Activated CD4-positive, alpha-beta memory T cell treated with anti-CD3 and anti-CD28 coated beads for 36 hours (primary cell): ENCODE results near the gene AHNAK2. TPM values are rescaled to one million over a fixed set of nuclear protein-coding genes. Genes with fewer than 3 reads are reported as not detected.
"Not testable (repeated sequence)": the region's sequence is repeated elsewhere in the genome, so short reads cannot be mapped to it uniquely, and the experiment has no call there.

Experiments
- CTCF ChIA-PET: fragments of 350-600 bp; sonication (Branson Sonifier 250); formaldehyde crosslinking; loops from one replicate; lab custom pipeline; 2021; ENCODE audit warnings: antibody characterized with exemption, inconsistent platforms; lab: Charles Lee
- POLR2A ChIA-PET: fragments of 350-600 bp; sonication (Branson Sonifier 250); formaldehyde crosslinking; loops from one replicate; lab custom pipeline; 2021; ENCODE audit warnings: antibody characterized with exemption; lab: Charles Lee
- DNase-seq: peaks from one replicate; pipeline ENCODE4 v3.0.0-alpha.2; 2020
- H3K27ac Mint-ChIP-seq: one replicate; pipeline ENCODE4 v1.8.0; 2021; ENCODE audit warnings: mixed read lengths
- H3K27me3 Mint-ChIP-seq: one replicate; pipeline ENCODE4 v1.8.0; 2021; ENCODE audit warnings: mixed read lengths
- H3K36me3 Mint-ChIP-seq: one replicate; pipeline ENCODE4 v1.8.0; 2021; ENCODE audit warnings: mixed read lengths
- H3K4me1 Mint-ChIP-seq: one replicate; pipeline ENCODE4 v1.8.0; 2021; ENCODE audit warnings: low read depth, mixed read lengths
- H3K4me3 Mint-ChIP-seq: one replicate; pipeline ENCODE4 v1.8.0; 2021; ENCODE audit warnings: mild to moderate bottlenecking, mixed read lengths
- H3K9me3 Mint-ChIP-seq: one replicate; pipeline ENCODE4 v1.8.0; 2021; ENCODE audit warnings: mixed read lengths
- intact Hi-C: fragments of 100-400 bp; cut with micrococcal nuclease; formaldehyde crosslinking; loops from one replicate; pipeline ENCODE4 v1.15.1; 2023
- total RNA-seq, 2 experiments: library from RNA; stranded (reverse); gene quantifications; one replicate each; pipeline ENCODE4 v1.2.3, GENCODE V29; 2021

AHNAK2 gene
- total RNA-seq, 2 experiments from 2014 or later = 0.02 to 0.05 TPM

- POLR2A ChIA-PET = no interaction called here
- H3K36me3 Mint-ChIP-seq = no peaks in the 10 kb centered on the region
- H3K4me1 Mint-ChIP-seq = peaks cover 4% of the 10 kb centered on the region
- CTCF ChIA-PET = no interaction called here
- H3K27me3 Mint-ChIP-seq = no peaks in the 10 kb centered on the region
- H3K27ac Mint-ChIP-seq = no peak overlapping the region
- DNase-seq = no peak
- intact Hi-C loops = no loop called here
- no peak overlapping the region for H3K4me3 Mint-ChIP-seq
- no peaks in the 10 kb centered on the region for H3K9me3 Mint-ChIP-seq
These were observed 86.3 kb downstream of the AHNAK2 start for GRCh38 chr14:104891664-104892530.

- CTCF ChIA-PET = no interaction called here
- POLR2A ChIA-PET = no interaction called here
- Mint-ChIP-seq H3K4me1 (no peaks in the 10 kb centered on the region), H3K27me3 (no peaks in the 10 kb centered on the region), H3K36me3 (no peaks in the 10 kb centered on the region), H3K9me3 (no peaks in the 10 kb centered on the region), H3K4me3 (no peak overlapping the region), H3K27ac (no peak overlapping the region)
- no peak for DNase-seq
- intact Hi-C loops = no loop called here
These were observed 87.0 kb downstream of the AHNAK2 start for GRCh38 chr14:104891121-104891551.

- CTCF ChIA-PET = not testable (repeated sequence)
These were observed 87.9 kb downstream of the AHNAK2 start for GRCh38 chr14:104890292-104890691.

GRCh38 chr14:104889375-104889757, 88.8 kb downstream of the AHNAK2 start:
- no peak overlapping the region for H3K4me3 Mint-ChIP-seq
- H3K27me3 Mint-ChIP-seq = no peaks in the 10 kb centered on the region
- H3K9me3 Mint-ChIP-seq = no peaks in the 10 kb centered on the region
- no peaks in the 10 kb centered on the region for H3K36me3 Mint-ChIP-seq
- ChIA-PET CTCF (no interaction called here), POLR2A (no interaction called here)
- no peak overlapping the region for H3K27ac Mint-ChIP-seq
- H3K4me1 Mint-ChIP-seq = no peaks in the 10 kb centered on the region
- intact Hi-C loops = no loop called here
- no peak for DNase-seq

More at GRCh38 chr14:104890292-104890691, 87.9 kb downstream of the AHNAK2 start:
- H3K27me3 Mint-ChIP-seq, intact Hi-C loops, H3K4me3 Mint-ChIP-seq, H3K36me3 Mint-ChIP-seq, H3K27ac Mint-ChIP-seq, DNase-seq, H3K4me1 Mint-ChIP-seq, H3K9me3 Mint-ChIP-seq, POLR2A ChIA-PET: not testable (repeated sequence)

GRCh38 chr14:104888489-104889374, 89.4 kb downstream of the AHNAK2 start:
- no peaks in the 10 kb centered on the region for H3K27me3 Mint-ChIP-seq

GRCh38 chr14:104887623-104888488, 90.3 kb downstream of the AHNAK2 start:
- Mint-ChIP-seq H3K27ac (no peak overlapping the region), H3K4me1 (no peaks in the 10 kb centered on the region), H3K4me3 (no peak overlapping the region), H3K36me3 (no peaks in the 10 kb centered on the region), H3K9me3 (no peaks in the 10 kb centered on the region), H3K27me3 (no peaks in the 10 kb centered on the region)
- intact Hi-C loops = no loop called here
- DNase-seq = no peak
- CTCF ChIA-PET = interaction anchor here (1.6 kb wide), 1 partner anchor 9 kb away, joined by 5 read pairs; no protein-coding TSS in a partner anchor
- POLR2A ChIA-PET = interaction anchor here (0.5 kb wide), 1 partner anchor 17 kb away, joined by 3 read pairs; no protein-coding TSS in a partner anchor

More at GRCh38 chr14:104888489-104889374, 89.4 kb downstream of the AHNAK2 start:
- ChIA-PET CTCF (no interaction called here), POLR2A (interaction anchor here (0.5 kb wide), 1 partner anchor 17 kb away, joined by 3 read pairs; no protein-coding TSS in a partner anchor)
- no peaks in the 10 kb centered on the region for H3K36me3 Mint-ChIP-seq
- H3K4me3 Mint-ChIP-seq = no peak overlapping the region
- DNase-seq = no peak
- no peak overlapping the region for H3K27ac Mint-ChIP-seq
- no peaks in the 10 kb centered on the region for H3K9me3 Mint-ChIP-seq
- intact Hi-C loops = no loop called here
- no peaks in the 10 kb centered on the region for H3K4me1 Mint-ChIP-seq

Other genes starting within 250 kb of the AHNAK2 start
- 100 to 1,000 TPM in 1 of 2 experiments, 10 to 100 TPM in 1; 97.6 to 109 TPM for gene SIVA1, start 225.2 kb downstream of the AHNAK2 start, total RNA-seq
- 100 to 1,000 TPM; 131 to 133 TPM for gene AKT1, start 182.6 kb downstream of the AHNAK2 start, total RNA-seq
- 1 to 10 TPM; 3.1 to 3.4 TPM for gene ZBTB42, start 177.3 kb downstream of the AHNAK2 start, total RNA-seq
- 1 to 10 TPM; 5.2 to 5.3 TPM for gene CEP170B, start 113.1 kb downstream of the AHNAK2 start, total RNA-seq
- not detected for gene PLD4, start 53.5 kb downstream of the AHNAK2 start, total RNA-seq
- 1 to 10 TPM in 1 of 2 experiments, under 1 TPM in 1; 0.78 to 1.2 TPM for gene CLBA1, start 7.4 kb upstream of the AHNAK2 start, total RNA-seq
- gene CDCA4, start 42.7 kb upstream of the AHNAK2 start, total RNA-seq = 10 to 100 TPM; 63.4 to 69.1 TPM
- 10 to 100 TPM; 33.4 to 34.2 TPM for gene GPR132, start 87.1 kb upstream of the AHNAK2 start, total RNA-seq
- 1 to 10 TPM; 1.6 to 2.4 TPM for gene JAG2, start 190.4 kb upstream of the AHNAK2 start, total RNA-seq
- 10 to 100 TPM; 14.7 to 14.8 TPM for gene NUDT14, start 202.9 kb upstream of the AHNAK2 start, total RNA-seq